GM12892 (cell line): Measurements from ENCODE around the gene TOMM40L.
"Not testable (repeated sequence)": the region's sequence is repeated elsewhere in the genome, so short reads cannot be mapped to it uniquely, and the experiment has no call there.

Experiments used
- POLR2A ChIP-seq: IDR thresholded peaks from 2 replicates; pipeline ENCODE4 v1.6.1; 2011; ENCODE audit warnings: low read depth, low read length, control low read depth
- POLR2AphosphoS5 ChIP-seq: IDR thresholded peaks from 2 replicates; pipeline ENCODE4 v1.6.1; 2011; ENCODE audit warnings: low read depth, low read length, control low read depth

DNA sequence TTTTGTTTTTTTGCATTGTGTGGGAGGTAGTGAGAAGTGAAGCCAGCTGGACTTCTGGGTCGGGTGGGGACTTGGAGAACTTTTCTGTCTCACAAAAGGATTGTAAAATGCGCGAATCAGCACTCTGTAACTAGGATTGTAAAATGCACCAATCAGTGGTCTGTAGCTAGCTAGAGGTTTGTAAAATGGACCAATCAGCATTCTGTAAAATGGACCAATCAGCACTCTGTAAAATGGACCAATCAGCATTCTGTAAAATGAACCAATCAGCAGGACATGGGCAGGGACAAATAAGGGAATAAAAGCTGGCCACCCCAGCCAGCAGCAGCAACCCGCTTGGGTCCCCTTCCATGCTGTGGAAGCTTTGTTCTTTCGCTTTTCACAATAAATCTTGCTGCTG lies 24.2 kb downstream of the TOMM40L start:
- TF ChIP-seq POLR2A, POLR2AphosphoS5: not testable (repeated sequence)
